ENCODE results near the gene RORB.
"Not testable (repeated sequence)": the region's sequence is repeated elsewhere in the genome, so short reads cannot be mapped to it uniquely, and the experiment has no call there.

The RORB gene

DNA sequence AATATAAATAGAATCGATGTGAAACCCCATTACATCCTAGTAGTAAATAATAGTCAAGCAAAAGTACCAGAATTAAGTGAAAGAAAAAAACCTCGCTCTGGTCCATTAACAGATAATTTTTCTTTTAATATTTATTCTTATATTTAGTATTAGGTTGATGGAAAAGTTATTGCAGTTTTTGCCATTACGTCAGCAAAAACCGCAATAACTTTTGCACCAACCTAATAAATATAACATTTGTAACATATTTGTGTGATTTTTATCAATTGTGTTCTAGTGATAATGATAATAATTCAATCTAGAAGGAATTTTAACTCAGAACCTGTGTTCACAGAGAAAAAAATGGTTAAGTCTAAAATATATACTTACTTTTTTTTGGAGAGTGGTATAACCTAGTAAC is 16.1 kb downstream of the RORB start:
- DNase-seq, result no peak
- no peak for ATAC-seq

DNA sequence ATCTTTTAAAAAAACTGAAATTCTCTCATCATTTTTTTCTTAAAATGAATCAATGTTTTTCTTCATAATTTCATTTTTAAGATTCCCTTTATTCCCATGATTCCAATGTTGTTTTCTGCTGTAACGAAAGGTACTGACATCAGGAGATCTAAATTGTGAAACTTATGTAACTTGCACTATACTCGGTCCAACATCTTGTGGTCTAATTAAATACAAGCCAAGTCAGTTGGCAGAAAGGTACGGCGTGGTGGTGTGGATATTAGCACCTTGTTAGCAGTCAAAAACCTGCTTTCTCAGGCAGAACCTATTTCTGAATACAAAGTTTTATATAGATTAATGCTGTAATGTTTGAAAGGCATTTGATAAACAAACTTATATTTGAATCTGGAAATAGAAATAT is 20.1 kb downstream of the RORB start:
- ATAC-seq (no peak), DNase-seq (no peak)

DNA sequence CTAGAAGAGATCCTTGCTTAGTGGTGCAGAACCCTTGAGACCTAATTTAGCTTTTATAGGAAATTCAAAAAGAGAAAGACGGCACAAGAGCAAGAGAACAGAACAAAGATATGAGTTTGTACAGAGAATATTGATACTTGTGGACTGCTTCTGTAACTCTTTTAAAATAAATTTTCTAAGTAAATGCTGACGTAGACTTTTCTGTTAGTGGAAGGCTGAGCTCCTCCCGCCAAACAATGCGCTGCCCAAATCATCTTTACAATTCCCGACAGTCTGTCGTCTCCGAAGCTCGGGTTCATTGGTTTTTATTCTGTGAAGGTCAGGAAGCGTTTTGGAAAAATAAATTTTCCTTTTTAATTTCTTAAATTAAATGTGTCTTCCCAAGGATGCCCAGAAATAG is 22.3 kb downstream of the RORB start:
- no peak for ATAC-seq
- DNase-seq, result no peak

GRCh38 chr9:74521009-74521408 is 23.9 kb downstream of the RORB start:
- no peak for ATAC-seq
- no peak for DNase-seq

DNA sequence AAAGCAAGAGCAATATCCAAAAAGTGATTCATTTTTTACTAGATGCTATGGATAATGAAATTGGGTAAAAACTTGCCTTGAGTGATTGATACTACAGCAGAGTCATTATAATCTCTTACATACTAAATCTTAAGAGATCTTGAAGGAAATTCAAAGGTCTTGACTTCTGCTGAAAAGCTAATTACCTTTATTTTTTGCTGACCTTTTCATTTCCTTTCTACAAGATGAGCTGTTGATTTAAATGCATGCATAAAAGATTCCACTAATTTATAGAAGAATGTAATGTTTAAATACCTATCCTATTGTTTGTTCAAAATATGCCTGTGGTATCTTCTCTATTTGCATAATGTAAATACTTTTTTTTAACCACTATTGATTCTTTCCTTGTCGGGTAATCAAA is 27.2 kb downstream of the RORB start:
- DNase-seq, result no peak
- ATAC-seq, result no peak

GRCh38 chr9:74526215-74526614 is 29.1 kb downstream of the RORB start:
- ATAC-seq, result no peak
- DNase-seq, result no peak

- ATAC-seq, result no peak
- no peak for DNase-seq
Measured at GRCh38 chr9:74527718-74528117, 30.6 kb downstream of the RORB start.

GRCh38 chr9:74528207-74528606 is 31.1 kb downstream of the RORB start:
- ATAC-seq (no peak), DNase-seq (no peak)

- DNase-seq, ATAC-seq: not testable (repeated sequence)
Measured at GRCh38 chr9:74530458-74530857, 33.3 kb downstream of the RORB start.

DNA sequence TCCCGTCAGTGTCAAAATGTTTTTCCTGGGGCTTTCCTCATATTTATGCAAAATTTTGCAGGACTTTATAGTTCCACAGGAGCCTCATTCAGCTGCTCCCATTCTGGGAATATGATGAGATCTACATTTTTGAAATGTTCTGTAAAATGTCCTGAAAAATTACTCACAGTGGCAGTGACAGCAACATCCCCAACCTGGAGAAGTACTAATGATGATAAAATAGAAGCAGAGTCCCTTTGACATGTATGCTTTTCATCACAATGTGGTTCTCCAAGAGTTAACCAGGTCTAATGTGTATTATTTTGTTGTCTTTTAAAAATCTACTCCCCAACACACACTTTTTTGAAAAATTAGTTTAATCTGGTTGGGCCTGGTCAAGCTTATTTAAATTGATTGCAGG is 36.1 kb downstream of the RORB start:
- ATAC-seq, result no peak

DNA sequence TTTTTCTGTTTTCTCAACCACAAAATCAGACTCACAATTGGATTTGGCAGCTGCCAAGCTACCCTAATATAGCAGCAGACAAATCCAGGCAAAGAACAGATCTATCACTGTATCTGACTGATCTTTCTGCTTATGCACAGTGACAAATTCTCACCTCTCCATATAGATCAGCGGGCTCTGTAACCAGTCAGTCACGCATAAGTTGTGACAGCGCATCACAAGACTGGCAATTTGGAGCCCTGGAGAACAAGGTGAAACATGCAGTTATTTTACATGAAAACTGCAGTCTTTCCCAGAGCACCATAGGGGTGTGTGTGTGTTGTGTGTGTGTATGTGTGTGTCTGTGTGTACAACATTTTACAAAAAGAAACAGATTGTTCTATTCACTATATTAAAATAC is 37.7 kb downstream of the RORB start:
- DNase-seq, result no peak
- no peak for ATAC-seq

More for the DNA sequence above, 36.1 kb downstream of the RORB start:
- DNase-seq, result no peak

DNA sequence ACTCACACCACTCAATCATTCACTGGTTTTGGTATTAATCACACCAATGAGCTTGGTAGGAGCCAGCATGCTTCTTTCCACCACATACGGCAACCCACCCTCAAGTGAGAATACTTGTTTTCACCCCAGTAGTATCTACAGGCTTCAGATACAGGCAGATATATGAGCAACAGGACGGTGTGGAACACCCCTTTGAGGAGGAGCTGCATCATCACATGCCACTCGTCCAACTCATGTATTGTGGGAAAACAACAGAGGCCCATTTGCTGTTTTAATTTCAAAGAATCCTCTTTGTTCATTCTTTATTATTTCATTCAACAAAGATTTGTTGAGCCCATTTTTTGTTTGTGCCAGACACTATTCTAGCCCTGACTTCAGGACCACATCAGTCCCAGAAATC is 46.0 kb downstream of the RORB start:
- ATAC-seq, result no peak
- DNase-seq, result no peak

- no peak for DNase-seq
- ATAC-seq, result no peak
Measured at GRCh38 chr9:74551266-74551665, 54.1 kb downstream of the RORB start.

- no peak for DNase-seq
- ATAC-seq, result no peak
Measured at GRCh38 chr9:74554751-74555419, 57.8 kb downstream of the RORB start.

DNA sequence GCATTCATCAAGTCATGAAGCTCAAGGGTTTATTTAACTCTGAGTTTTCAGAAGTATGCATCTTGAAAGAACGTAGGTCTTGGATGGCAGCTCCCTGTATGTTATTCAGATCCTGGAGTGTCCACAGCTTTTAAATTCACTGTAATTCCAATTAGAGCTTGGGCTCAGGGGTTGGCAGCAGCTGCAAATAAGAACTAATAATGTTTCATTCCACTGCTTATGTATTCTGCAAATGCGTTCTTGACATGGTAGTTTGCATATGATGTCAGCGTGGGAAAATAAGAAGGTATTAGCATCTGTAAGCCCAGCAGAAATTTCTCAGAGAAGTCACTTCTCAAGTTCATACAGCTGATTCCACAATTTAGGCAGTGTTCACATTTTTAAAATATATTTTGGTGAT is 58.4 kb downstream of the RORB start:
- DNase-seq (no peak), ATAC-seq (no peak)

- DNase-seq (no peak), ATAC-seq (peak; percentile 36)
Measured at GRCh38 chr9:74556685-74557084, 59.5 kb downstream of the RORB start.

DNA sequence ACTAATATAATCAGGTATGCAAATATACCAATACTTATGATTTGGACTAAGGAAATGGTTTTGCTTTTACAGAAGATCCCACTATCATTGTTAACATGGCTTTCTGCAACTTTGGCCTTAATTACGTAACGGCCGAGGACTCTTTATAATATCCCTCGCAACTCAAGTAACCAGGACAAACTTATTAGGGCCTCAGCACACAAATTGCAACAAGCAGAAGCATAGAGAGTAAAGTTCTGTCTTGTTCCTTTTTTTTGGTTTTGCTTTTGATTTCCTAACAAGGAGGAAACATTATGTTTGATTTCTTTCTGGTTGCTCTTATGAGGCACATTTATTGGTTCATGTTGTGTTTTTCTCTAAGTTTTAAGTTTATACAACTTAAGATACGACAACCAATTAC is 60.4 kb downstream of the RORB start:
- DNase-seq, result no peak
- ATAC-seq, result no peak

GRCh38 chr9:74562611-74563010 is 65.5 kb downstream of the RORB start:
- ATAC-seq (no peak), DNase-seq (no peak)

GRCh38 chr9:74570879-74571512 is 73.9 kb downstream of the RORB start:
- ATAC-seq, result no peak
- DNase-seq, result peak; percentile 16

DNA sequence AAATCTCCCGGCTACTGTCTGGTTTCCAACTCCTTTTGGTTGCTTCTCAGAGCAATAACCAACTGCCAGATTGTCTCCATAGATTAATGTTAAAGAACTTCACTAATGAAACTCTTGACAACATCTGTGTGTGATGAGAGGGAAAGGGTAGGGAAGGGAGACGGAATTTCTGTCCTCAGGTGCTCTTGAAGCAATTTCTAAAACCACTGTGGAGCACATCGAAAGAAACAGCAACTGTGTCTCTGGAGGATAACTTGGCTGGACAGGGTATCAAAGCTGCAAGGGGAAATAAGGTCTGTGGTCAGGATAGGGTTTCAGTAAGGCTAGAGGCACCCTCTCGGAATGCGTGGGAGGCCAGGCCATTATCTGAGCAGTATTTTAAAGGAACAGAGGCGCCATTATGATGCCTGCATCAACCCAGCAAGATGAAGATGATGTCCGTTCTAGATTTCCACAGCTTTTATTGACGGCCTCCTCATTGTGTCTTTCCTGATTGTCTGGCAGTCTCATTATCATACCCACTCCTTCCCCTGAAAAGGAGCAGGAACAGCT is 76.6 kb downstream of the RORB start:
- ATAC-seq (no peak), DNase-seq (no peak)

DNA sequence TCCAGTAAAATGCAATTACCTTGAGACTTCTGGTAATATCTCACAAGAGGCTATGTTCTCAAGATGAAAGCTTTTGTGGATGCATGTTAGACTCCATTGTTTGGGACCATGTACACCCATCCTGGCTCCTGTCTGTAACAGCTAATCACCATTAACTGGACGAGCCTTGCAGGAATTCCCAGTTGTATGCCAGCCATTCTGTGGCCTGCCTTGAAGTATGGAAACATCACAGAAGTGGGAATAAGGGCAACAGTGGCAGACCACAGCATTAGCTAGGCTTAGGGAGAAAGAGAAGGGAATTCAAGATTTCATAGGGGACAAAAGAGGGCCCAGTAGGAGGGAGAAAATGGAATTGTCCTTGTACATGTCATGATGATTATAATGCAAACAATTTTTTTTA is 79.0 kb downstream of the RORB start:
- no peak for DNase-seq
- ATAC-seq, result no peak

- DNase-seq (no peak), ATAC-seq (no peak)
Measured at GRCh38 chr9:74577956-74578355, 80.8 kb downstream of the RORB start.

GRCh38 chr9:74589576-74589975 is 92.4 kb downstream of the RORB start:
- ATAC-seq (no peak), DNase-seq (no peak)

GRCh38 chr9:74595286-74595685 is 98.2 kb downstream of the RORB start:
- DNase-seq, result no peak
- no peak for ATAC-seq

Data from stimulated activated naive CD8-positive, alpha-beta T cell treated with anti-CD3 and anti-CD28 coated beads, Interleukin-15, Interleukin-2, amounts not matched to agents 100 U/mL and 50 U/mL, for 24 hours (primary cell).